ENCODE measurements around the gene ZNF182.

DNA sequence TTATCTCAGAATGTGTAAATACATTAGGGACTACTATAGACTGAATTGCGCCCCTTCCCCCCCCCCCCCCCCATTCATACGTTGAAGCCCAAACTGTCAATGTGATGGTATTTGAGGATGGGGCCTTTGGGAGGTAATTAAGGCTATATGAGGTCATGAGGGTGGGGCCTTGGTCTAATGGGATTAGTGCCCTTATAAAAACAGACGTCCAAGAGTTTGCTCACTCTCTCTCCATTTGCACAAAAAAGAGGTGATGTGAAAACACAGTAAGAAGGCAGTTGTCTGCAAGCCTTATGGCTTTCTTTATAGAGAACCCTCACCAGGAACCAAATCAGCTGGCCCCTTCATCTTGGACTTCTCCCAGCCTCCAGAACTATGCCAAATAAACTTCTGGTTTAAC lies 18.3 kb upstream of the ZNF182 start:
- TF ChIP-seq, protein P1, sequence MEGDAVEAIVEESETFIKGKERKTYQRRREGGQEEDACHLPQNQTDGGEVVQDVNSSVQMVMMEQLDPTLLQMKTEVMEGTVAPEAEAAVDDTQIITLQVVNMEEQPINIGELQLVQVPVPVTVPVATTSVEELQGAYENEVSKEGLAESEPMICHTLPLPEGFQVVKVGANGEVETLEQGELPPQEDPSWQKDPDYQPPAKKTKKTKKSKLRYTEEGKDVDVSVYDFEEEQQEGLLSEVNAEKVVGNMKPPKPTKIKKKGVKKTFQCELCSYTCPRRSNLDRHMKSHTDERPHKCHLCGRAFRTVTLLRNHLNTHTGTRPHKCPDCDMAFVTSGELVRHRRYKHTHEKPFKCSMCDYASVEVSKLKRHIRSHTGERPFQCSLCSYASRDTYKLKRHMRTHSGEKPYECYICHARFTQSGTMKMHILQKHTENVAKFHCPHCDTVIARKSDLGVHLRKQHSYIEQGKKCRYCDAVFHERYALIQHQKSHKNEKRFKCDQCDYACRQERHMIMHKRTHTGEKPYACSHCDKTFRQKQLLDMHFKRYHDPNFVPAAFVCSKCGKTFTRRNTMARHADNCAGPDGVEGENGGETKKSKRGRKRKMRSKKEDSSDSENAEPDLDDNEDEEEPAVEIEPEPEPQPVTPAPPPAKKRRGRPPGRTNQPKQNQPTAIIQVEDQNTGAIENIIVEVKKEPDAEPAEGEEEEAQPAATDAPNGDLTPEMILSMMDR (IDR thresholded peaks at IDR 0.05) = no peak
- no peak for TF ChIP-seq POLR2A (IDR thresholded peaks at IDR 0.05)
